KMS-11 (cell line): ENCODE measurements around the gene PLIN1.

Source experiments
- H2AFZ ChIP-seq: fragments of 200-600 bp; sonication (generic); 2 replicates; pipeline ENCODE4 v1.6.1; 2016; ENCODE audit warnings: antibody characterized with exemption, mixed run types, low read depth
- H3K27ac ChIP-seq: fragments of 200-600 bp; sonication (generic); 2 replicates; pipeline ENCODE4 v1.6.1; 2016; ENCODE audit warnings: mild to moderate bottlenecking, mixed run types
- H3K27me3 ChIP-seq: fragments of 200-600 bp; sonication (generic); 2 replicates; pipeline ENCODE4 v1.6.1; 2017; ENCODE audit warnings: mild to moderate bottlenecking, low read depth, mixed run types, moderate library complexity; ENCODE audit not compliant: insufficient read depth
- H3K36me3 ChIP-seq: fragments of 200-600 bp; sonication (generic); 2 replicates; pipeline ENCODE4 v1.6.1; 2017; ENCODE audit warnings: mild to moderate bottlenecking, mixed run types; ENCODE audit not compliant: insufficient read depth
- H3K4me1 ChIP-seq: fragments of 200-600 bp; sonication (generic); 2 replicates; pipeline ENCODE4 v1.6.1; 2016; ENCODE audit warnings: mild to moderate bottlenecking, low read depth, mixed run types; ENCODE audit not compliant: poor library complexity, severe bottlenecking
- H3K4me2 ChIP-seq: fragments of 200-600 bp; sonication (generic); 2 replicates; pipeline ENCODE4 v1.7.0; 2016; ENCODE audit warnings: mild to moderate bottlenecking, mixed run types
- H3K4me3 ChIP-seq: fragments of 200-600 bp; sonication (generic); IDR thresholded peaks from 2 replicates; pipeline ENCODE4 v1.6.1; 2017; ENCODE audit warnings: low read depth, low read length, mixed read lengths; ENCODE audit not compliant: insufficient read depth
- H3K79me2 ChIP-seq: fragments of 200-600 bp; sonication (generic); 2 replicates; pipeline ENCODE4 v1.6.1; 2016; ENCODE audit warnings: low read depth, mixed run types; ENCODE audit not compliant: insufficient read depth
- H3K9ac ChIP-seq: fragments of 200-600 bp; sonication (generic); 2 replicates; pipeline ENCODE4 v1.6.1; 2016; ENCODE audit warnings: mild to moderate bottlenecking, mixed run types
- H4K20me1 ChIP-seq: fragments of 200-600 bp; sonication (generic); 2 replicates; pipeline ENCODE4 v1.6.1; 2016; ENCODE audit warnings: mild to moderate bottlenecking, mixed run types; ENCODE audit not compliant: insufficient read depth
- TF ChIP-seq, protein P1 (sequence below): fragments of 200-600 bp; sonication (generic); conservative IDR thresholded peaks from 2 replicates; pipeline ENCODE4 v1.6.1; 2017; ENCODE audit warnings: low read depth, mild to moderate bottlenecking, antibody characterized with exemption, low read length, moderate library complexity, mixed read lengths

PLIN1 gene

GRCh38 chr15:89686522-89686921 lies 7.4 kb upstream of the PLIN1 start:
- Histone ChIP-seq H3K27me3 (no peaks in the 10 kb centered on the region), H3K79me2 (no peaks in the 10 kb centered on the region), H3K27ac (no peak overlapping the region), H2AFZ (no peak overlapping the region), H3K4me2 (no peak overlapping the region), H3K9ac (no peak overlapping the region), H3K4me1 (peaks cover 5% of the 10 kb centered on the region), H4K20me1 (no peaks in the 10 kb centered on the region), H3K4me3 (no peak overlapping the region), H3K36me3 (no peaks in the 10 kb centered on the region)
- TF ChIP-seq, protein P1, sequence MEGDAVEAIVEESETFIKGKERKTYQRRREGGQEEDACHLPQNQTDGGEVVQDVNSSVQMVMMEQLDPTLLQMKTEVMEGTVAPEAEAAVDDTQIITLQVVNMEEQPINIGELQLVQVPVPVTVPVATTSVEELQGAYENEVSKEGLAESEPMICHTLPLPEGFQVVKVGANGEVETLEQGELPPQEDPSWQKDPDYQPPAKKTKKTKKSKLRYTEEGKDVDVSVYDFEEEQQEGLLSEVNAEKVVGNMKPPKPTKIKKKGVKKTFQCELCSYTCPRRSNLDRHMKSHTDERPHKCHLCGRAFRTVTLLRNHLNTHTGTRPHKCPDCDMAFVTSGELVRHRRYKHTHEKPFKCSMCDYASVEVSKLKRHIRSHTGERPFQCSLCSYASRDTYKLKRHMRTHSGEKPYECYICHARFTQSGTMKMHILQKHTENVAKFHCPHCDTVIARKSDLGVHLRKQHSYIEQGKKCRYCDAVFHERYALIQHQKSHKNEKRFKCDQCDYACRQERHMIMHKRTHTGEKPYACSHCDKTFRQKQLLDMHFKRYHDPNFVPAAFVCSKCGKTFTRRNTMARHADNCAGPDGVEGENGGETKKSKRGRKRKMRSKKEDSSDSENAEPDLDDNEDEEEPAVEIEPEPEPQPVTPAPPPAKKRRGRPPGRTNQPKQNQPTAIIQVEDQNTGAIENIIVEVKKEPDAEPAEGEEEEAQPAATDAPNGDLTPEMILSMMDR, result no peak

DNA sequence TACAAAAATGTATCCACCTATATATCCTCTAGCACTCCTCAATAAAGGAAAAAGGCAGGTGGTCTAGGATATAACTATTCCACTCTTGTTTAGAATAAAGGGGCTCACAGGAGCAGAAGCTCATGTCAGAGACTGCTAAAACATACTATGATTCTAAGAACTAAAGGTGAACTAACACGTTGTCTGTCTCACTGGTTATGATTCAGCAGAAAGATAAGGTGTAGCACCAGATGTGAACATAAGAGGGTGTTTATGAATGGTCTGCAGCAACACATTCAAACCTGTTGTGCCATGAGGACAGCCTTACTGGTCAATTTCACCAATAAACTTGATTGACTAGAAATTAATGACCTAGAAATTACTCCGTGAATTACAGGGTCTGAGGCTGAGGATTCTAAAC lies 6.8 kb upstream of the PLIN1 start:
- Histone ChIP-seq H3K79me2 (no peaks in the 10 kb centered on the region), H4K20me1 (no peaks in the 10 kb centered on the region), H3K27ac (no peak overlapping the region), H2AFZ (no peak overlapping the region), H3K4me3 (no peak overlapping the region), H3K4me1 (peaks cover 2% of the 10 kb centered on the region), H3K27me3 (no peaks in the 10 kb centered on the region), H3K36me3 (no peaks in the 10 kb centered on the region), H3K9ac (no peak overlapping the region), H3K4me2 (no peak overlapping the region)
- TF ChIP-seq, protein P1, result no peak

GRCh38 chr15:89681146-89681545 lies 2.0 kb upstream of the PLIN1 start:
- H3K27me3 ChIP-seq, result no peaks in the 10 kb centered on the region
- H3K27ac ChIP-seq, result no peak overlapping the region
- H3K36me3 ChIP-seq, result no peaks in the 10 kb centered on the region
- H3K4me1 ChIP-seq, result no peaks in the 10 kb centered on the region
- TF ChIP-seq, protein P1, result no peak
- H3K9ac ChIP-seq, result no peak overlapping the region
- H3K4me2 ChIP-seq, result no peak overlapping the region
- H2AFZ ChIP-seq, result no peak overlapping the region
- H4K20me1 ChIP-seq, result no peaks in the 10 kb centered on the region
- H3K4me3 ChIP-seq, result no peak overlapping the region
- no peaks in the 10 kb centered on the region for H3K79me2 ChIP-seq

GRCh38 chr15:89680282-89680873 lies 1.2 kb upstream of the PLIN1 start:
- no peak overlapping the region for H3K4me3 ChIP-seq
- no peak overlapping the region for H3K27ac ChIP-seq
- H3K27me3 ChIP-seq, result no peaks in the 10 kb centered on the region
- no peaks in the 10 kb centered on the region for H3K36me3 ChIP-seq
- no peaks in the 10 kb centered on the region for H4K20me1 ChIP-seq
- no peak overlapping the region for H2AFZ ChIP-seq
- H3K4me2 ChIP-seq, result no peak overlapping the region
- H3K79me2 ChIP-seq, result no peaks in the 10 kb centered on the region
- TF ChIP-seq, protein P1, result no peak
- H3K4me1 ChIP-seq, result no peaks in the 10 kb centered on the region
- no peak overlapping the region for H3K9ac ChIP-seq
